GM21367 (cell line): ENCODE measurements around the gene ZFAND6.

Experiments
- ATAC-seq: cut with Tn5 transposase; IDR thresholded peaks from one replicate; pipeline ENCODE4 v1.9.1; 2021; ENCODE audit not compliant: unreplicated experiment

ZFAND6 gene

GRCh38 chr15:80049046-80049445 lies 10.4 kb upstream of the ZFAND6 start:
- no peak for ATAC-seq

- ATAC-seq, result no peak
These were observed 6.7 kb upstream of the ZFAND6 start for GRCh38 chr15:80052597-80053304.

- no peak for ATAC-seq
These were observed 3.5 kb upstream of the ZFAND6 start for GRCh38 chr15:80055933-80056332.

- no peak for ATAC-seq
These were observed 1.4 kb upstream of the ZFAND6 start for GRCh38 chr15:80058044-80058443.

- peak; percentile 31 for ATAC-seq
These were observed 395 bp downstream of the ZFAND6 start for GRCh38 chr15:80059786-80060355.

GRCh38 chr15:80060356-80061006 lies 1.0 kb downstream of the ZFAND6 start:
- ATAC-seq, result no peak

- no peak for ATAC-seq
These were observed 2.1 kb downstream of the ZFAND6 start for GRCh38 chr15:80061582-80061981.

GRCh38 chr15:80066912-80067311 lies 7.4 kb downstream of the ZFAND6 start:
- ATAC-seq, result no peak

GRCh38 chr15:80068578-80068977 lies 9.1 kb downstream of the ZFAND6 start:
- ATAC-seq, result no peak

- ATAC-seq, result no peak
These were observed 11.4 kb downstream of the ZFAND6 start for GRCh38 chr15:80070840-80071239.

- no peak for ATAC-seq
These were observed 12.2 kb downstream of the ZFAND6 start for GRCh38 chr15:80071652-80072051.

GRCh38 chr15:80072285-80072994 lies 13.0 kb downstream of the ZFAND6 start:
- peak; percentile 81 for ATAC-seq

GRCh38 chr15:80073197-80073596 lies 13.7 kb downstream of the ZFAND6 start:
- ATAC-seq, result no peak

- no peak for ATAC-seq
These were observed 17.1 kb downstream of the ZFAND6 start for GRCh38 chr15:80076321-80077318.

GRCh38 chr15:80081390-80081789 lies 21.9 kb downstream of the ZFAND6 start:
- no peak for ATAC-seq

GRCh38 chr15:80087104-80087503 lies 27.6 kb downstream of the ZFAND6 start:
- ATAC-seq, result no peak

- ATAC-seq, result no peak
These were observed 30.6 kb downstream of the ZFAND6 start for GRCh38 chr15:80090041-80090440.

GRCh38 chr15:80090879-80091503 lies 31.5 kb downstream of the ZFAND6 start:
- ATAC-seq, result no peak

GRCh38 chr15:80093854-80094418 lies 34.5 kb downstream of the ZFAND6 start:
- ATAC-seq, result no peak

GRCh38 chr15:80095511-80095910 lies 36.0 kb downstream of the ZFAND6 start:
- ATAC-seq, result no peak
